HG02973 (cell line): ENCODE data around the gene TBX1.
"Not testable (repeated sequence)": the region's sequence is repeated elsewhere in the genome, so short reads cannot be mapped to it uniquely, and the experiment has no call there.

Source experiments
- ATAC-seq: cut with Tn5 transposase; IDR thresholded peaks from one replicate; pipeline ENCODE4 v1.9.1; 2021; ENCODE audit warnings: moderate library complexity; ENCODE audit not compliant: unreplicated experiment

The TBX1 gene

GRCh38 chr22:19723232-19723982 lies 37.2 kb upstream of the TBX1 start, which contains the start of gene GP1BB:
Gene GP1BB, plus strand, starts transcription at chr22:19723539. Its CDS starts 31 bp downstream, at chr22:19723570.
- no peak for ATAC-seq

- ATAC-seq = no peak
These were observed 36.4 kb upstream of the TBX1 start for GRCh38 chr22:19723983-19724827.

- no peak for ATAC-seq
These were observed 35.5 kb upstream of the TBX1 start for GRCh38 chr22:19724927-19725661.

GRCh38 chr22:19726064-19726788 lies 34.4 kb upstream of the TBX1 start:
- ATAC-seq = not testable (repeated sequence)

GRCh38 chr22:19727310-19728150 lies 33.0 kb upstream of the TBX1 start:
- no peak for ATAC-seq

GRCh38 chr22:19728271-19728670 lies 32.3 kb upstream of the TBX1 start:
- no peak for ATAC-seq

GRCh38 chr22:19728836-19729235 lies 31.7 kb upstream of the TBX1 start:
- ATAC-seq = no peak

GRCh38 chr22:19729507-19729906 lies 31.1 kb upstream of the TBX1 start:
- ATAC-seq = no peak

- no peak for ATAC-seq
These were observed 30.4 kb upstream of the TBX1 start for GRCh38 chr22:19730198-19730597.

- ATAC-seq = no peak
These were observed 29.8 kb upstream of the TBX1 start for GRCh38 chr22:19730655-19731360.

- ATAC-seq = no peak
These were observed 29.0 kb upstream of the TBX1 start for GRCh38 chr22:19731361-19732135.

- ATAC-seq = no peak
These were observed 28.0 kb upstream of the TBX1 start for GRCh38 chr22:19732403-19733113.

- ATAC-seq = no peak
These were observed 26.8 kb upstream of the TBX1 start for GRCh38 chr22:19733755-19734154.

GRCh38 chr22:19734163-19734562 lies 26.4 kb upstream of the TBX1 start:
- no peak for ATAC-seq

- ATAC-seq = no peak
These were observed 25.7 kb upstream of the TBX1 start for GRCh38 chr22:19734837-19735382.

GRCh38 chr22:19735665-19736510 lies 24.7 kb upstream of the TBX1 start:
- no peak for ATAC-seq
